ENCODE data around the gene SLC30A9.
A peak's percentile ranks its signal among the peaks of the same experiment; 100 is the strongest.

SLC30A9 gene

GRCh38 chr4:41999321-41999720 lies 9.0 kb downstream of the SLC30A9 start:
- FAIRE-seq (no peak), DNase-seq (ENCODE audit: low spot score) (no peak)

- FAIRE-seq (no peak), DNase-seq (ENCODE audit: low spot score) (no peak)
These were observed 17.9 kb downstream of the SLC30A9 start for GRCh38 chr4:42008011-42008786.

- no peak for FAIRE-seq
- no peak for DNase-seq (ENCODE audit: low spot score)
These were observed 25.1 kb downstream of the SLC30A9 start for GRCh38 chr4:42015438-42015837.

DNA sequence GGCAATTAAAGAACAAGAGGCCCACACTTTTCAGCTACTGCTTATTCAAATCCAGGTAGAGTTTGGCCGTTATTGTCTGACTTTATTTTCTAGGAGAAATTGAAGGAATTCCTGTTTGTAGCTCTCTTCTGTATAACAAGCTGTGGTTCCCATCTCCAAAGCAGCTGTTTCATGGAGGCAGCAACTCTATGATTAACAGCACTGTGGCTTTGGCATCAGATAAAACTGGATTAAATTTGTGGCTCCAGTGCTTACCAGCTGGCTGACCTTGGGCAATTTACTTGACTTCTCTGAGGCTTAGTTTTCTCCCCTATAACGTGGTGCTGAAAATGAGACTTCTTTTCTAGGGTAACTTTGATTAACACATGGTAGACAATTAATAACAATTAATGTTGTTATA lies 28.1 kb downstream of the SLC30A9 start:
- FAIRE-seq (no peak), DNase-seq (ENCODE audit: low spot score) (no peak)

GRCh38 chr4:42048394-42048793 lies 58.1 kb downstream of the SLC30A9 start:
- peak; percentile 51 for DNase-seq (ENCODE audit: low spot score)
- FAIRE-seq, result no peak

DNA sequence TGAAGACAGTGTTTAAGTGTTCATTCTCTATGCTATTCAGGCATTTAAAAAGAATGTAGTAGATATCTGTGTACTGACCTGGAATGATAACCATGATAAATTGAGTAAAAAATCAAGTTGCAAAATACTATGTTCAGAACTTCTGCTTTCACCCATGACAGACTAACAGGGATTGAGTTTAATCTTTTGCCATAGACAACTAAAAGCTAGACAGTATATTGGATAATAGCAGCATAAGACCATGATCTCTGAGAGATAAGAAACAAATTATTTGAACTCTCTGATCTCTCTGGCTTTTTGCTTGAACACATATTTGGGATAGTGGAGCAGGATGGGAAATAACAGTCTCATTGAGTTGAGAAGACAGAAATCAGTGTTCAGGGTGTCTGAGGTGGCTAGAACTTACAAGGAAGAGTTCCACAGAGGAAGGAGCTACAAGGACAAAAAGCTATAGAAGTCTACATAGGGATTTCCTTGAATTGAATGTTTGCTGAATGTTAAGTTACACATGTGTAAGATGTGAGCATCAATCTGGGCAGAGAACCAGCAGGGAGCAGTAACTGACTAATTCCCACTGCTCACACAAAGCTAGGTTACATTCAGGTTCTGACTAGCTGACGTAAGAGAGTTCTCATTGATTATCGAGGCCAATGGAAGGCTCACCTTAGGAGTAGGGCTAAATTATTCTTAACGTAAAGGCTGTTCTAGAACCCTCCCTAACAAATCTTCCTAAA lies 60.4 kb downstream of the SLC30A9 start:
- no peak for FAIRE-seq
- DNase-seq (ENCODE audit: low spot score), result no peak

DNA sequence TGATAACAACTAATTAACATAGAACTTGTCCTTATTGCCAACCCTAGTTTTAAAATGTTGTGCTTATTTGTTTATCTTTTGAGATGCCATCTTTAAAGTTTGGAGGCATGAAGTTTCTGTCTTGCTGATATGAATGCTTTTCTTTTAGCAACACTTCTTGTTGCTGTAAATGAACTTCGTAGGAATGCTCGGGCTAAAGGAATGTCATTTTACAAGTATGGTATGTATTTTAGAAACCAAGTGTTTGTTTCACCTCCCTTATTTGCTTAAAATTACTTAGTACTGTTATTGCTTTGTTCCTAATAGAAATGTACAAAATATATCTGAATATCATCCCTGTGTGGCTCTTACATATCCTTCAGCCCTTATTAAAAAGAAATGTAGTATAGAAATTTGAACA lies 76.1 kb downstream of the SLC30A9 start:
- no peak for FAIRE-seq

DNA sequence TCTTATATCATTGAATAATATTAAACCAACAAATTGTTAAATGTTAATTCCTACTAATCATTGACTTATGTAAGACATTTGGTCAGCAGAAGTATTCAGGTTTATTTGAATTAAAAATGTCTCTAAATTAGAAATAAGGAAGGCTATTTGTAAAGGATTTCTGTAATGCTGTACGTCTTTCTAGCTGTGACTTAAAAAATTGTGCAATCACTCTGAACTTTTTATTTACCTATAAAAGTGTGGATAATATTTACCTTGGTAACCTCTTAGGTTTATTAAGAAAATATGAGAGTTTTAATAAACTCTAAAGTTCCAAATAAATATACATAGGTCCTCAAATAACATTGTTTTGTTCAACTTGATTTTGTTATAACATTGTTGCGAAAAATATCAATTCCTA lies 76.9 kb downstream of the SLC30A9 start:
- DNase-seq (ENCODE audit: low spot score) (no peak), FAIRE-seq (peak; percentile 37)

More for the DNA sequence above, 76.1 kb downstream of the SLC30A9 start:
- DNase-seq (ENCODE audit: low spot score), result no peak

DNA sequence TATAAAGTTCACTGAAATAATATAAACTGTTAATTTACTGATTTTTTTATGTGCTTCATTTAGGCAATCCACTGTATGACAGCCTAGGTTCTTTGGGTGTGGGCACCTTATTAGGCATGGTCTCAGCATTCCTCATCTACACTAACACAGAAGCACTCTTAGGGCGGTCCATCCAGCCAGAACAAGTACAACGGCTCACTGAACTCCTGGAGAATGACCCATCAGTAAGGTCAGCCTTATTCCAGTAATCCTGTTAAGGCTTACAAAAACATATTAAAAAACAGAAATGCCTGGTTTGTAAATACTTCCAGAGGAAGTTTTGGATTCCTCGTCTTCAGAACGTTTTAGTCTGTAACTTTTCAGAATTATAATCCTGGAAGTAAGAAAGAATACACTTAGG lies 80.1 kb downstream of the SLC30A9 start:
- DNase-seq (ENCODE audit: low spot score) (no peak), FAIRE-seq (no peak)

GRCh38 chr4:42074294-42074693 lies 84.0 kb downstream of the SLC30A9 start:
- no peak for FAIRE-seq
- DNase-seq (ENCODE audit: low spot score), result no peak

- no peak for DNase-seq (ENCODE audit: low spot score)
- no peak for FAIRE-seq
These were observed 88.0 kb downstream of the SLC30A9 start for GRCh38 chr4:42078184-42078801.

- no peak for DNase-seq (ENCODE audit: low spot score)
- no peak for FAIRE-seq
These were observed 90.0 kb downstream of the SLC30A9 start for GRCh38 chr4:42080306-42080705.

DNA sequence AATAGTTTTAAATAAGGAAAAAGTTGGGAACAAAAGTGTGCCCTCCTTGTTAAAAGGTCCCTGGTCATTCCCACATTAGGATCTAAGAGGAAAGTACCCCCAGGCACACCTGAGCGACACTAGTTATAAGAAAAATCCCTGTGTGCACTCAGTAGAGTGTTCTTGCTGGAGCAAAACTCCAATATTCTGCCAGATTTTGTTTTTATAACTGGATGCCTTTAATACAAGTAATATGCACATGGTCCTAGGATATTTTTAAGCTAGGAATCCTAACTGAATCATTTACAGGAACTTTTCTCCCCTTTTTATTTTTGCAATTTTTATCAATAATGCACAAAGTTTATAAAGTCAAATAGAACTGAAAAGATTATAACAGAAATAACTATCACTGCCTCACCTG lies 93.5 kb downstream of the SLC30A9 start:
- DNase-seq (ENCODE audit: low spot score), result no peak
- no peak for FAIRE-seq

DNA sequence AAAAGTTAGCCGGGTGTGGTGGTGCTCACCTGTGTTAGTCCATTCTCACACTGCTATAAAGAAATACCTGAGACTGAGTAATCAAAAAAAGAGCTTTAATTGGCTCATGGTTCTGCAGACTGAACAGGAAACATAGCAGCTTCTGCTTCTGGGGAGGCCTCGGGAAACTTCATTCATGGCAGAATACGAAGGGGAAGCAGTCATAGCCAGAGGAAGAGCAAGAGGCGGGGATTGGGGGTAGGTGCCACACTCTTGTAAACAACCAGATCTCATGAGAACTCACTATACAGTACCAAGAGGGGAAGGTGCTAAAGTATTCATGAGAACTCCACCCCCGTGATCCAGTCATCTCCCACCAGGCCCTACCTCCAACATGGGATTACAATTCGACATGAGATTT lies 98.1 kb downstream of the SLC30A9 start:
- DNase-seq (ENCODE audit: low spot score), result no peak
- FAIRE-seq, result no peak

- no peak for FAIRE-seq
- peak; percentile 63 for DNase-seq (ENCODE audit: low spot score)
These were observed 111.2 kb downstream of the SLC30A9 start for GRCh38 chr4:42101446-42101975.

DNA sequence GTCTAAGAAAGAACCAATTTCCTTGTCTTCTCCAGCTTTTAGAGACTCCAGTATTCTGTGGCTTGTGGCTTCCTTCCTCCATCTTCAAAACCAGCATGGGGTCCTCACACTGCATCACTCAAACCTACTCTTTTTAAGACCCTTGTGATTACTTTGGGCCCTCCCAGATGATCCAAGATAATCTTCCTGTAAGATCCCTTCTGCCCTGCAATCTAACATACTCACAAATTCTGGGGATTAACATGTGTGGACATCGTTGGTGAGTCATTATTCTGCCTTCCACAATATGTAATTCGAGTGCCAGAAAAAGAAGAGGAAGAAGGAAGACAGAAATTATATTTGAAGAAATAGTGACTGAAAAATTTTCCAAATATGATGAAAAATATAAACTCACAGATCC lies 114.2 kb downstream of the SLC30A9 start:
- DNase-seq (ENCODE audit: low spot score) (no peak), FAIRE-seq (no peak)

GRCh38 chr4:42112846-42113245 lies 122.5 kb downstream of the SLC30A9 start:
- FAIRE-seq (no peak), DNase-seq (ENCODE audit: low spot score) (no peak)

DNA sequence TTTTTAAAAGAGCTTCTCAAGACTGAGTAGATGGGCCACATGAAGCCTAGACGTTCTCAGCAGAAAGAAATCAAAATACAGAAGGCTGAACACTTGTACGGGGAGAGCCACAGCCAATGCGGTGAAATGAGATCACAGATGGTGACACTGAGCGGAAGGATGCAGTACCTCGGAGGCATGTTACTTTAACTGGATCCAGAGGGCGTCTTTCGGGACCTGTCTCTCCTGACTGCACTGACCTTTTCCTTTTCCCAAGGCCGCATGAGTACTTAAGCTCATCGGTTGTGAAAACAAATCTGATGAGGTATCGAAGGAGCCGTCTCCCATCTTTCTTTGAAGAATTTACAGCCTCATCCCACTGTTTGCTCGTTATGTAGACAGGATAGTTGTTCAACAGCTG lies 129.6 kb downstream of the SLC30A9 start:
- DNase-seq (ENCODE audit: low spot score), result no peak
- FAIRE-seq, result no peak

- FAIRE-seq, result no peak
- no peak for DNase-seq (ENCODE audit: low spot score)
These were observed 131.9 kb downstream of the SLC30A9 start for GRCh38 chr4:42122237-42122636.

DNA sequence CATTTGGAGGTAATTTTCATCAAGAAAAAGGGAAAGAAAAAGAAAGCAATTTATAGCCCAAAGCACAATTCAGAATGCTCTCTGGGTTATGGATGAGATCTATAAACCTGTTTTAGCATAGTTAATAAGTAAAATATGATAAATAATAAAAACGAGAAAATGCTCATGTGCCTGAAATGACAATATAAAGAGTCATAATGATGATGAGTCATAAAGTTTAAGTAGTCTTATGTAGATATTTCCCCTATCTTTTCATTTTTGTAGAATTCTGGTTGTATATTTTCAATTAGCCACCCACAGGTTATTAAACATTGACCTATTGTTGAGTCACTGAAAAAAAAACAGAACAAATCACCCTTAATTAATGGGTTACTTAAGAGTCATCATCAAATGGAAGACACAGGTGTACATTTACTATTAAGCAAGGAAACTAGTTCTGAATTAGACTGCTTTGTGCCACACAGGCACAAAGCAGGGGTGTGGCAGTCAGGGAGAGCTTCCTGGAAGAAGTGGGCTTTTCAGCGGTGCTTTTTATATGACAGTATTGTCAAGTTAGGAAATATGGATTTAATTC lies 132.8 kb downstream of the SLC30A9 start:
- FAIRE-seq (no peak), DNase-seq (ENCODE audit: low spot score) (no peak)

- FAIRE-seq, result no peak
- no peak for DNase-seq (ENCODE audit: low spot score)
These were observed 141.8 kb downstream of the SLC30A9 start for GRCh38 chr4:42132099-42132498.

GRCh38 chr4:42133006-42133405 lies 142.7 kb downstream of the SLC30A9 start:
- DNase-seq (ENCODE audit: low spot score), result no peak
- no peak for FAIRE-seq
